Measurements from ENCODE around the gene GTPBP2. TPM values are rescaled to one million over a fixed set of nuclear protein-coding genes. Genes with fewer than 3 reads are reported as not detected.
"Not testable (repeated sequence)": the region's sequence is repeated elsewhere in the genome, so short reads cannot be mapped to it uniquely, and the experiment has no call there.

Gene GTPBP2
- total RNA-seq, 2 donors from 2014 or later: 24.2 to 31.9 TPM

GRCh38 chr6:43606019-43606418, 23.0 kb downstream of the GTPBP2 start:
- DNase-seq (no peak), ATAC-seq (no peak)
- intact Hi-C loops (cut with DNase I): loop anchor here in 1 of 2 donors (5.0 kb wide), 1 partner anchor 476 kb away; no protein-coding TSS in a partner anchor

GRCh38 chr6:43604174-43604573, 24.9 kb downstream of the GTPBP2 start:
- intact Hi-C loops (cut with DNase I): no loop called here
- DNase-seq (no peak), ATAC-seq (no peak)

- intact Hi-C loops (cut with DNase I): no loop called here
- DNase-seq (no peak), ATAC-seq (no peak)
Measured at GRCh38 chr6:43600595-43600994, 28.5 kb downstream of the GTPBP2 start.

- DNase-seq (no peak), ATAC-seq (no peak)
- intact Hi-C loops (cut with DNase I): no loop called here
Measured at GRCh38 chr6:43593938-43594337, 35.1 kb downstream of the GTPBP2 start.

- DNase-seq; ATAC-seq; intact Hi-C loops (cut with DNase I): not testable (repeated sequence)
Measured at GRCh38 chr6:43589564-43589963, 39.5 kb downstream of the GTPBP2 start.

- DNase-seq: no peak
- intact Hi-C loops (cut with DNase I): no loop called here
- ATAC-seq: no peak
Measured at GRCh38 chr6:43588194-43588593, 40.9 kb downstream of the GTPBP2 start.

- no peak for DNase-seq
- no peak for ATAC-seq
- intact Hi-C loops (cut with DNase I): no loop called here
Measured at GRCh38 chr6:43584892-43585570, 44.0 kb downstream of the GTPBP2 start.

- intact Hi-C loops (cut with DNase I): no loop called here
- DNase-seq (no peak), ATAC-seq (no peak)
Measured at GRCh38 chr6:43582911-43583310, 46.2 kb downstream of the GTPBP2 start.

- DNase-seq (no peak), ATAC-seq (no peak)
- intact Hi-C loops (cut with DNase I): no loop called here
Measured at GRCh38 chr6:43579171-43579570, 49.9 kb downstream of the GTPBP2 start.

GRCh38 chr6:43578748-43579147, 50.3 kb downstream of the GTPBP2 start:
- ATAC-seq (no peak), DNase-seq (no peak)
- intact Hi-C loops (cut with DNase I): no loop called here

GRCh38 chr6:43575772-43576551, 53.1 kb downstream of the GTPBP2 start, which contains the start of the genes POLH and XPO5:
Gene POLH, plus strand, starts transcription at chr6:43576185. Its CDS starts 6,135 bp downstream, at chr6:43582320.
Gene XPO5, minus strand, starts transcription at chr6:43576038. Its CDS starts 174 bp downstream, at chr6:43575864.
- intact Hi-C loops (cut with DNase I): no loop called here
- DNase-seq: peak; percentile 94
- peak; percentile 100 for ATAC-seq

- ATAC-seq (peak; percentile 57 to 68), DNase-seq (no peak)
- intact Hi-C loops (cut with DNase I): no loop called here
Measured at GRCh38 chr6:43575105-43575771, 53.8 kb downstream of the GTPBP2 start.

GRCh38 chr6:43572015-43572414, 57.0 kb downstream of the GTPBP2 start:
- intact Hi-C loops (cut with DNase I): no loop called here
- DNase-seq (no peak), ATAC-seq (no peak)

GRCh38 chr6:43570876-43571441, 58.1 kb downstream of the GTPBP2 start:
- no peak for DNase-seq
- ATAC-seq: no peak
- intact Hi-C loops (cut with DNase I): no loop called here

Other genes starting within 250 kb of the GTPBP2 start
- gene ABCC10, start 201.7 kb downstream of the GTPBP2 start, total RNA-seq: 10 to 100 TPM; 12.5 to 13.7 TPM
- gene DLK2, start 173.7 kb downstream of the GTPBP2 start, total RNA-seq: under 1 TPM in 1 of 2 donors, not detected in 1; 0.68 TPM
- gene TJAP1, start 151.7 kb downstream of the GTPBP2 start, total RNA-seq: 10 to 100 TPM; 17.4 to 18.3 TPM
- 1 to 10 TPM in 1 of 2 donors, under 1 TPM in 1; 0.50 to 1.2 TPM for gene LRRC73, start 118.9 kb downstream of the GTPBP2 start, total RNA-seq
- 10 to 100 TPM; 64.4 to 73.5 TPM for gene YIPF3, start 112.3 kb downstream of the GTPBP2 start, total RNA-seq
- 10 to 100 TPM; 17.8 to 28.3 TPM for gene POLR1C, start 112.2 kb downstream of the GTPBP2 start, total RNA-seq
- gene XPO5, start 53.2 kb downstream of the GTPBP2 start, total RNA-seq: 10 to 100 TPM; 13.3 to 19.9 TPM
- gene POLH, start 53.1 kb downstream of the GTPBP2 start, total RNA-seq: 1 to 10 TPM; 7.0 to 8.1 TPM
- gene MAD2L1BP, start 6.6 kb upstream of the GTPBP2 start, total RNA-seq: 10 to 100 TPM; 21.4 to 32.3 TPM
- under 1 TPM; 0.21 to 0.24 TPM for gene RSPH9, start 15.8 kb upstream of the GTPBP2 start, total RNA-seq
- gene MRPS18A, start 58.5 kb upstream of the GTPBP2 start, total RNA-seq: 10 to 100 TPM; 34.8 to 36.5 TPM
- 100 to 1,000 TPM; 168 to 212 TPM for gene VEGFA, start 140.9 kb upstream of the GTPBP2 start, total RNA-seq

All from left cardiac atrium (tissue), 4 donors.